NCI-H1930 (cell line): Measurements from ENCODE around the gene FRMD1.

ENCODE experiments used
- DNase-seq, 2 experiments: peaks; one replicate each; lab custom pipeline; 2025; lab: John Stamatoyannopoulos, UW

Gene FRMD1

DNA sequence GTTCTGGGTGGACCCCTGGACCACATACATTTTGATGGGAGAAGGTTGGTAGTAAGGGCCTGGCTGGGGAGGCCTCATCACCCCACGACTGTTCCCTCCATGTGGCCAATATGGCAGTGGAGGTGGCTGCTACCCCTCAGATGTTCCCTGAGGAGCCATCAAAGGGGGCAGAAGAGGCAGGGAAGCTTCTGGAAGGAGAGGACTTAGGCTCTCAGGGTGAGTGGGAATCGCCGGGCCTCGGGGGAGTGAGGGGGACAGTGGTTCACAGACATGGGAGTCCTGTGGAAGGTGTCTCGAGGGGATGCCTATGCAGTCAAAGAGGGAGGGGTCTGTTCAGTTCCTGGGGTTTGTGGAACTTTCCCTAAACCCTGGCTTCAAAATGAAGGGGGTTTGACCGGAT lies 32.9 kb upstream of the FRMD1 start:
- DNase-seq: no peak

DNA sequence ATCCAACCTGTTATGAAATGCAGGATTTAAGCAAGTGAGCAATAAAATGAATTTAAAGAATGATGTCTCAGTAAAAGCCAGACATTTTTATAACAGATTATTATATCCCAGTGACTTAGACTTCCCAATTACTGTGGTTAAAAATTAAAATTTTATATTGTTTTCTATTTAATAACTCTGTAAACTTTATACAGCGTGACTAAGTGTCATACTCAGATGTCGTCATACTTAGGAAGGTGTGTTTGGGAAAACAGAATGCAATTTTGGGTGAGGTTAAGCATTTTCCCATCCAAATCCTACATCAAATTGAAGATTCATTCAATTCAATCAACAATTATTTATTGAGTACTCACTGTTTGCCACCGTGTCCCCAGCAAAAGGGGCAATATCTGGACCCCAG lies 31.4 kb upstream of the FRMD1 start:
- DNase-seq: no peak

DNA sequence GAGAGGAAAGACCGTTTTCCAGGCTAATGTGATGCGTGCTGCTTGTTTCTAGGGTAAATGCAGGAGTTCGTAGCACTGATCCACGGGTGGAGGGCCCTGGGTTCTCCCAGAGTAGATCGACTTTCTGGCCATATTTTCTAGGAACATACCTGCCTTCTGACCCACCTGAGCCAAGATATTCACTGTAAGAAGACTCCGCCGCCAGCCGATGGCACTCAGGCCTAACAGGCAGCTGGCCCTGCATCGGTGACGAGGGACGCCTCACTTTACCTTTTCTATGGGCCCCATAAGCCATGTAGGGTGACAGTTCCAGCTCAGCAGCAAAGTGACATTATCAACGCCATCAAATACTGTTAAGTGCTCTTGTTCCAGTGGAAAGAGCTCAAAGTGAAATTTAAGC lies 30.2 kb upstream of the FRMD1 start:
- no peak for DNase-seq

DNA sequence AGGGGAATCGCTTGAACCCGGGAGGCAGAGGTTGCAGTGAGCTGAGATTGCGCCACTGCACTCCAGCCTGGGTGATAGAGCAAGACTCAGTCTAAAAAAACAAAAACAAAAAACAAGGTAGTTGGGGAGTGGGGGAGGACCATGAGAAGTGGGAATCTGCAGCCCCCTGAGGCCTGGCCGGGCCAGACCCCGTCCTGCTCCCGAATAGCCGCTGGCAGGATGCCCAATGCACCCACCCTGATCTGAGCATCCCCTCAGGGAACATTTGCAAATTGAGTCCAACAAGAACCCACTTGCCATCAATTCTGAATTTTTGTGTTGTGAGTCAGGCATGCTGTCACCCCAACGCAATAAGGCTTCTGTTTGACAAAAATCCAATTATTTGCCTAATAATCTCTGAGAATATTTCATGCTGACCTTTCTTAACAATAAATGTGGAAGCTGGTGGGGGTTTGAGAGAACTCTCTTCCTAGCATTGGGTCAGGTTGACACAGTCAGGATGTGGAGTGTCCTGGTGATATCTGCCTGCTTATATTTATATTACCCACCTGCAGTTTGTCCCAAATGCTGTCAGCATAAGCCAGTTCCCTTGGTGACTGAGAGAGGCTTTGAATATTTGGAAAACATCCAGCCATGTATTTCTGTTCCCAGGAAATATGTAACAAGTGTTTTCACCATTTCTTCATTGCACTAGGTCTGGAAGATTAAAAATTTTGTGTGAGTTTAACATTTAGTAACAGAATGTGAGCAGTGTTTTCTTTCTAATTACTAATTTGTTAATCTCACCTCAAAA lies 28.4 kb upstream of the FRMD1 start:
- no peak for DNase-seq

DNA sequence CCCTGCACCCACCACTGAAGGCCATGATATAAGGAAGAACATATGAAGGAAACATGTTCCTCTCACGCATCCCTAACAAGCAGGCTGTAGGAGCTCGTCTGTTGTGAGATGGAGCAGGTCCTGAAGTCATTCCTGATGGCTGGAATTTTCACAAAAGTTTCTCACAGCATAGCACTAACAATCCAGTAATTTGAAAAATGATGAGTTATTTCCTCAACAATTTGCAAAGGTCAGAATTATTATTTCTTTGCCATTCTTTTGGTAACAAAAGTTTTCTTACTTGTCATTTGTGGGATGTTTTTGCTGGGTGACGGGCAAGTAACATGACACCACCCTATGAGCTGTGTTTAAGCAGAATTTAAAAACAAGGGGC lies 27.6 kb upstream of the FRMD1 start:
- no peak for DNase-seq

DNA sequence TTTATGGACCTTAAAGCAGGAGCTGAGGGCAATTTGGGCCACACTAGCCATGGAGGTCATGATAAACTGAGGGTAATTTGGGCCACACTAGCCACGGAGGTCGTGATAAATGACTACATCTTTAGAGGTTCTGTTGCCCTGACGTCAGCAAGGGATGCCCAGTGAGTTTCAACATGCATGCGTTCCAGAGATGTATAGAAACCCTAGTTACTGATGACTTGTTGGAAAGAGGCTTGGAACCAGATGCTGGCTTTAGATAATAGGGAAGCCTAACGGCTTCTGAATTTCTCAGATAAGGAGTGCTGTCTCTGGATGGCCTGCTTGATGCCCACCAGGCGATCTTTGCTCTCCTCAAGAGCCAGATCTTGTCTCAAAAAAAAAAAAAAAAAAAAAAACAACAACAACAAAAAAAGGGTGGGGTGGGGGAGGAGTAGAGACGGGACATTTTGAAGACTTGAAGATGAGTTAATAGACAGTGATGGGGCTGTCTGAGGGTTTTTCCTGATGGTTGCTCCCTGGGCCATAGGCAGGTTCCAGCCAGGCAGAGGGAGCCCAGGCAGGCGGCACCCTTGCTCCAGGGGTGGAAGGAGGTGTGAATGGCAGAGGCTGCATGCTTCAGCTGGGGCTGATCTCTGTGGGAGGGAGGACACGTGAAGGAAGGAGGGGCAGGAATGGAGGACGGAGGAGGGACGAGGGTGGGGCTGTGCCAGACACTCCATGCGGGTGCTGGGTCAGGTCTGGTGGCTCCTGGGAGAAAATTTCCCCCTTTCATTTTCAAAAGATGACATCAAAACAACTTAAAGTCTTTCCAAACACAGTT lies 27.0 kb upstream of the FRMD1 start:
- no peak for DNase-seq

DNA sequence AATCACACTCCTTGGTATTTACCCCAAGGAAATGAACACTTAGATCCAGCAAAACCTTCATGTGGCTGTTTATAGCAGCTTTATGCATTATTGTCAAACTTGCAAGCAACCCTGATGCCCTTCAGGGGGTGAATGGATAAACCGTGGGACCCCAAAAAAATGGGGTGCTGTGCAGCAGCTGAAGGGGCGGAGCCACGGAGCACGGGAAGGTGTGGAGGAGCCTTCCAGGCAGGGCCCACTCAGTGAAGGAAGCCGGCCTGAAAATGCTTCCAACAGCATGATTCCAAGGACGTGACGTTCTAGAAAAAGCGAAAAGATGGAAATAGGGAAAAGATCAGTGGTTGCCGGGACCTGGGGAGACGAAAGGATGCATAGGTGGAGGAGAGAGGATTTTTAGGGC lies 25.6 kb upstream of the FRMD1 start:
- DNase-seq: no peak

DNA sequence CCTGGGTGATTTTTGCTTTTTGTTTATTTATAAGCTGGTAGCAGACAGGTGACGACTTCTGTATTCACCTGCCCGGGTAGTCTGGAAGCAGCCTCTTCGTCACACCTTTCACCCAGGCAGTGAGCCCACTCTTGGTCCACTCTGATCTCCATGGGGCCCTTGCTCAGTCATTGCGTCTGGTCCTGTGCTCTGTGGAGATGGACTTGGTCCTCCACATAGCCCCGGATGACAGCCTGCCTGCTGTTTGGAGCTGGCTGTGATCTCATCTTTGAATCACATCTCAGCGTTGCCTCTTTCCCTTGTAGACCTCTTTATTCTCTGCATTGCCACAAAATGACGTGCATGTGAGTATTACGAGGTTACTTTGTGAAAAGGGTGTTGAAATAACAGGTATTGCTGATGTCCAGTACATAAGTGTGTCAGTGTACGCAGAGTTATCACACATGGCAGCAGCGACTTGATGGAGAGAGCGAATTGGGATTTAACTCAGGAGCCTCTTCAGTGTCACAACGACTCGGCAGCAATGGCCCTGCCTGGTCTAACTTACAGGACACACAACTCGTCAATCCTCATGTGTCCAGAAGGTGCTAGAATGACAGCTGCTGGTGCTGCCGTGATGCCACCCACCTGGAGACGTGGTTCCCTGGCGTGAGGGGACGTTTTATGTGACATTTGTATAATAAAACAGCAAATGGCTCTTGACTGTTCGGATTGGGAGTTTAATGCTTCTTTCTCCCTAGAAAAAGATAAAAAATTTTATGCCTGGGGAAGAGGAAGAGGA lies 24.2 kb upstream of the FRMD1 start:
- DNase-seq: no peak

DNA sequence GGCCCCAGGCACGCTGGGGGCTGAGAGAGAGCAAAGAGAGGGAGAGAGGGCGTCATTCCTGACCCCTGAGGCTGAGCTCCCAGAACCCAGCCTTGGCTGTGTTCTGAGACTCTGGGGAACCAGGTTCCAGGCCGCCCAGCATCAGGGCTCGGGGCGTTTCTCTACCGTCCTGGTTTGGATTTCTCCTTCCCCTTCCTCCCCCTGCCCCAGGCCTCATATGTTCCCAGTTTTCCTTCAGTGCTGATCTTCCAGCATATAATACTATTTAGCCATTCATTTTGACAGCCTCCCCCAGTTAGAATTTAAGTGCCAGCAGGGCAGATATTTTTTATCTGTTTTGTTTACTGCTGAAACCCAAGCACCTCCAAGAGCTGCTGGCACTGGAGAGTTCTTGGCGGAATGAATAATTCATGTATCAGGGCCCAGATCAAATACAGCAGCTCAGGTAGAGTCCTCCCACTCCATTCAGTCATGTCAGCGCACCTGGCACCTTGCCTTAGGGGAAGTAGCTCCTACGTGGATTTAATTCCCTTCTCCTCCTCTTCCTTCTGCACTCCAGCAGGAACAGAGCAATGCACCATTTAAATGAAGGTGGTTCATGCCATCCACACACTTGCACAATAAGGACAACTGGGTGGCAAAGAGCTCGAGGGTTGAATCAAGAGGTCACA lies 23.4 kb upstream of the FRMD1 start:
- no peak for DNase-seq

DNA sequence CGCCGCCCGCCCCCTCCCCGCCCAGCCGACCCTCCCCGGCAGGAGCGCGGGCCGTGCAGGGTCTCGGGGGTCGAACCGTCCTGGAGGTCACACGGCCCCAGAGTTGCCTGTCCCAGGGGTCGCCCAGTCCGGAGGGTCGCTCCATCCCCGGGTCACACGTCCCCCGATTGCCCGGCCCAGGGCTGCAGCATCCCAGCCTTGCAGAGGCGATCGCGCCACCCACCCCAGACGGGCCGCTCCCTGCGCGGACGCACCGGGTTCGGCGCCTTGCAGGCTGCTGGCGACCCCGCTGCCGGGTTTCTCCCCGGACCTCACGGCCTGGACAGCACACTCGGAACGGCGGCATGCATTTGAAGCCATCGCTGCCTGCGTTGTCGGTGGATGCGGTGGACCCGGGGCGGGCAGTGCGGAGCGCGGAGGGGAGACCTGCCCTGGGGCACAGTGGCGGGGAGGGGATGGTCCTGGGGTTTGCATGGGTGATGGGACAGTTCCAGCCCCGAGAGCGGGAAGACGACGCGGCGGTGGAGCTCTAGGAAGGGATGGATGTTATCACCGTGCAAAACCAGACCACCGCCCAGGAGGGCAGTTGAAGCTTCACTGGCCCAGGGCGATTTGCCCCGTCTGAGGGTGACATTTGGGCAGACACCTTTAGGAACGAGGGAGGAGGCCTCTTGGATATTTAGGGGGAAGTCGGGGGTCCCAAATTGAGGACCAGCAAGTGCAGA lies 22.7 kb upstream of the FRMD1 start:
- no peak for DNase-seq

DNA sequence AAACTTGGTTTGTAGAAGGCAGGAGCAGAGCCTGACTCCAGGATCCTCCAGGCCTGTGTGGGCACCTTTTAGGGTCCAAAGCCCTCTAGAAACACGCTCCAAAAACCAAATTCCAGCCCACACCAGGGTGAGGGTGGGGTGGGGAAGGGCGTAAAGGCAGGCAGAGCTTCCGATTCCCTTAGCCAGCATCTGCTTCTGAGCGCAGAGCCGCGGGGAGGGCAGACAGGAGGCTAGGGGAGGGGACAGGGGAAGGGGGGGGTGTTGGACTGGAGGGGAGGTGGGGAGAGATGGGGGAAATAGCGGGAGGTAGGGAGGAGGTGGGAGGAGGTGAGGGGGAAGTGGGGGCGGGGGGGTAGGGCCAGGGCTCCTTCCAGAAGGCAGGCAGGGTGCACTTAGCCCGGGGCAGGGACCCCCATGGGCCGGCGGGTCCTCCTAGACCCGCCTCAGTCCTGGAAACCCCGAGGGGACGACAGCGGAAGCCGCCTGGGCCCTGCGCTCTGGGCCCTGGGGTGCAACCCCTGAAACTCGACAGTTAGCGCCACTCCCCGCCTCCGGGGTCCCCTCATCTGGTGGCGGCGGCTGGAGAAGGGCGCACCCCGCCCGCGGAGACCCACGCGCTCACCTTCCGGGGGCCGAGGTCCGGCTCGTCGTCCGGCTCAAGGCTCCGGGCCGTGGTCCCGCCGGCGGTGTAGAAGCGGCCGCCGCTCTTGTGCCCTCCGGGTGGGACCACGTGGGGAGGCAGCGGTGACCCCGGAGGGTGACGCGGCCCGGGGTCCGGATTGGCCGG lies 22.0 kb upstream of the FRMD1 start:
- no peak for DNase-seq

DNA sequence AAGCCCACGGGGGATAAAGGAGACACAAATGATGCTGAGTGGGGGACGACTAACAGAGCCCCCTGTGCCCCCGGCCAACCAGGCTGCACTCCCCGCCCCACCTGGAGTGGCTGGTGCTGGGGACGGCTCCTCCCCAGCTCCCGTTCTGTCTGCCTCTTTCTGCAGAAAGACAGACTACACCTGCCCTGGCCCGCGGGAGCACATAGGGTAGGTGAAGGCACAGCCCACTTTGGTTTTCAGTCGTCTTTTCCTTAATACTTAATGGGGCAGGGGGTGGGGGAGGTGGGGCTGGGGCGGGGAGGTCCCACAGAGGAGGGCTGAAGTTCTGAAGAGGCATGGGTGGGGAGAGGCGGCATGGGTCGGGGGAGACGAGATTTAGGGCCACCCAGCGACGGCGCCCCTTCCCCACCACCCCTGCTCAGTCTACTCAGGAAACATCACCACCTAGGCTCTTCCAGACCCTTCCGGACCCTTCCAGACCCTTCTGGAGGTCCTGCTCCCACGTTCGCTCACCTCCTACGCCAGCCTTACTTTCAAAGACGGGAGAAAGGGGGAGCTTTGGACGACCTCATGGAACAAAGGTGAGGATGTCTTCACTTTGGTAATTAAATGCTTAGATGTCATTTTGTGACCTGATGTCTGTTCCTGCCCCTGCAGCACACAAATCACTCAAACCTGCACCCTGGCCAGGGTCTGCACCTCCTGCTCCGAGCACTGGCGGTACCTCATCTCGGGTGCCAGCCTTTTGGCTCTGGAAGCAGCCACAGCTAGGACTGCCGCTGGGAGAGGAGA lies 21.2 kb upstream of the FRMD1 start:
- no peak for DNase-seq

DNA sequence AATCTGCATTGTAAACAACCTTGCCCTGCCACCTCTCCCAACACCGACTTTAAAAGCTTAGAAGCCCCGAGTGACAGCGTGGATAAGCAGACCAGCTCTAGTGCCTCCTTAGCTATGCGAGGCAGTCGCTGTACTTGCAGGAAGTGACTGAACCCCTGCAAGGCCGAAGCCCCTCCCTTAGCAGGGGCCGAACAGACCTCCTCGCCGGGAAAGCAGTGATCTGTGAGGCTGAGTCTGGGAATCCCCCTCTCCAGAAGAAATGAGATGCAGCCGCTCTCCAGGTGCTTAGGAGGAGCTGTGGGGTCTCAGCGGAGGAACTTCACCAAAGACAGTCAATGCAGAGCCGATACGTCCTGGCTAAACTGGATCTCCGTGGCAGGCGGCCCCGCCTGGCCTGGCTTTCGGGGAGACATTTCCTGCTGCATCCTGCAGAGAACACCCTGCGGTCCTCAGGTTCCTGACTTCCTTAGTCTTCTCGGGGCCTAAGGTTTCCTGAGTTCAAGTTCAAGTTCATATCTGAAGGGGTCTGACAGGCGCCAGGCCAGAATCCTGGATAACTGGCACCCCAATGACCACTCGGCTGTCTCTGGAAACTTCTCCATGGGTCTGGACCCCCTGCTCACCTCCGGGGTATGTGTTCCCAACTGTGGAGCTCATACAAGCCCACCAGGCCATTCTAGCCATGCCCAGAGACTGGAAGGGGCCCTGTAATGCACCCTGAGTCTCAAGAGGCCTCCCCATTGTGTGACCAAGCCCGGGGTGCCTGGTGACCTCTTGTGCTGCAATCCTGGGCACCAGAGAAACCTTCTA lies 20.4 kb upstream of the FRMD1 start:
- no peak for DNase-seq

DNA sequence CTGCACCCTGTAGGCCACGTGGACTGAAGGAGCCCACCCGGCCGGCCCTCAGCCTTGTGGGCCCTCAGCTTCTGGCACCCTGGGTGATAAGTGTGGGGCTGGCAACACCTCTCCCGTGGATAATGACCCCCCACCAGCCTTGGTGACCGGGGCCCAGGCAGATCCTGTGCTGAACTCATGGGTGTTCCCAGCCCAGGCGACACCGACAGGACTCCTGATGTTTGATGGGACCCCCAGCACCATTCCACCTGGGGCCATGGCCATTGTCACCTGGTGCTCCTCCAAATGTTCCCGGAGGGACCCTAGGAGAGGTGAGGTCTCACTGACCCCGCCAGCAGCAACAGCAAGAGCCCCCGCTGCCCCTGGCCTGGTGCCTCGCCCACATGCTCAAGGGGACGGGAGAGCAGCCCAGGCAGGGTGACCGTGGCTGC lies 19.4 kb upstream of the FRMD1 start:
- DNase-seq: no peak

DNA sequence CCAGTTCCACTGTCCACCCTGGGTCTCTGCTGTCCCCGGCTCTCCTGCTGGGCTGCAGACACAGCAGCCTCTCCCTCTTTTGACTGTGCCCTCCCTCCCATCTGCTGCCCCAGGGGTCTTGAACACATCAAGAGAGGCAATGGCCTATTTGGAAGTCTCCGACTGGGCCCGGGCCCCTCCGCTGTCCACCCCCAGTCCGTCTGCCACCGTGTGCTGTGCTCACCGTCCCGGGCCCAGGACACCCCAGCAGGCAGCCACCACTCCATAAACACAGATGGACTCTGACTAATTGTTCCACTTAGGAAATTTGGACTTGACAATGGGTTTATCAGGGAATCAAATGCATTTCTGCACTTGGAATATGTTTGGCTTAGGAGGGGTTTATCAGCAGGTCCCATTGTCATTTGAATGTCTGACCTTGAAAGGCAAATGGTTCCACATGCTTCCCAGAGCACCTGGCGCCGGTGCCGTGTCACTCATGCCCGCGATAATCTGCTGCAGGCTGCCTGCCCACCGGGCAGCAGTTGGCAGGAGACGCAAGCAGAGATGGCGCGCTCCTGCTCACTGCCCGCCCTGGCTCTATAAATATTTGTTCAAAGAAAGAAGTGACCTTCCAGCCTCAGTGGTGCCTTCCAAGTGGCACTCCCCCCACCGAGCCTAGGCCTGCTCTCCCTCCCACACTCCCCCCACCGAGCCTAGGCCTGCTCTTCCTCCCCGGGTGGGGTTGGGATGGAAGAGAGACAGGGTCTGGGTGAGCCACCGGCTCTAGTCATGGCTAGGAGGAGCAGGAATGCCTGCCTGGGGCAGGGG lies 18.8 kb upstream of the FRMD1 start:
- no peak for DNase-seq

DNA sequence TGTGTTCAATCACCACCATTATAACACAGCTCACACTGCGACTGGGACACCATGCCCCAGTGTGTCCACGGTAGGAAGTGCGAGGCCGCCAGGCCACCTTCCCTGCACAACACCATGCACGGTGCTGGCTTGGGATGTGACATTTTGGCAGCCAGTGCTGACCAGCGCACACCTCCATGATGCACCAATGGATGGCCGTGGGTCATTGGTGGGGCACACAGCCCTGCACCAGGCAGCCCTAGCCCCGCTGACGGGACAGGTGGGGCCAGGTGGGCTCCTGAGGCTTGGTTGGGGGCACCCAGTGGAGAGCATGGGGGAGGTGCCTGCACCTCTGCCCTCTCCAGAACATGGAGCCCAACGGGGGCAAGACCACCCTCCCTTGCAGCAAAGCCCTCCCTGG lies 18.2 kb upstream of the FRMD1 start:
- DNase-seq: no peak

DNA sequence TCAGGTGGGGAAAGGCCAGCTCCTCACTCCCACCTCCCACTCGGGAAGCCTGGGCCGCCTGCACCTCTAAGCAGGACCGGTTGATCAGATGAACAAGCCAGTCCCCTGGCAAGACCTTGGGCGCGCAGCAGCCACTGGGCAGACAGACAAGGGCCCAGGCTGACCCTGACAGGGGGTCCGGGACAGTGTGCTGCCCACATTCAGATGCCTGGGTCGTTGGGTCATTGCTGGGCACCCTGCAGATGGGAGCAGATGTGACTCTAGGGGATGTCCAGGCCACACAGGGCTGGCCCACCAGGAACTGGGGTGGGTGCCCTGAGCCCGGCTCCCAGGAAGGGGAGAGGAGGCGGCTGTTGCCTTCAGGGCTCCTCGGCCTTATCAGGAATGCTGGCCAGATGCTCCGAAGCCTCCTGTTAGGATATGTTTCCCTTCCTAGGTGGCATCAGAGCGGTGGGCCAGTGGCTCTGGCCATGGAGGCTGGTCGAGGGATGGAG lies 17.3 kb upstream of the FRMD1 start:
- no peak for DNase-seq

DNA sequence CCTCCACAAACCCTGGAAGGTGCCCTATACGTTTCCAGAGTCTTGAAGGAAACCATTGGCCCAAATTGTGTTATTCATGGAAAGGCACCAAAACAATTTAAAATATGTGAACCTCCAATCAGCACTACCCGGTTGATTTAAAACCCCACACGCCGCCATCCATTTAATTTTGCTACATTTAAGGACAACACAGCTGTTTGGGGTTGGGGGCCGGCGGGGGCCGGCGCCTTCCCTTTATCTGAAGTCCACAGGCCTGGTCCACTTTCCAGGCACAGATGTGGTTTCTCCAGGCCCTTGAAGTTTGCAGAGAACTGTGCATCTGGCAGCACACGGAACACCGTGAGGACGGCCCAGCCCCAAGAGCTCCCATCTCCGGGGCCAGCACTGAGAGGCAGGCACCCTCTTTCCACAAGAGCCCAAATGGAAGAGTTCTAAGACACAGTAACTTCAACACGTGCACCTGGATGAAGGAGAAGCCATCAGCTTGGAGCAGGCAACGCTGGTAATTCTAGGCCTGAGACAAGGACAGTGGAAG lies 16.8 kb upstream of the FRMD1 start:
- DNase-seq: no peak
